GM12874 (cell line): Measurements from ENCODE around the gene TRMU.

ENCODE experiments used
- CTCF ChIP-seq: IDR thresholded peaks from 2 replicates; pipeline ENCODE4 v1.5.1; 2011; ENCODE audit warnings: low read depth, mild to moderate bottlenecking, control low read depth, low read length, moderate library complexity; ENCODE audit not compliant: insufficient read depth

TRMU gene

GRCh38 chr22:46406349-46406748 lies 70.8 kb downstream of the TRMU start:
- TF ChIP-seq CTCF = no peak

- TF ChIP-seq CTCF = no peak
Observed at GRCh38 chr22:46406791-46407190, 71.3 kb downstream of the TRMU start.
